H1 (cell line): ENCODE measurements around the gene MSANTD2. TPM values are rescaled to one million over a fixed set of nuclear protein-coding genes. Genes with fewer than 3 reads are reported as not detected.

ENCODE experiments used
- CTCF ChIA-PET: fragments of 300-600 bp; sonication (Branson Sonifier 250); formaldehyde crosslinking; loops from one replicate; lab custom pipeline; 2021; ENCODE audit not compliant: partially characterized antibody; lab: Charles Lee
- POLR2A ChIA-PET: fragments of 300-600 bp; sonication (Branson Sonifier 250); formaldehyde crosslinking; loops from one replicate; lab custom pipeline; 2021; ENCODE audit warnings: inconsistent platforms; ENCODE audit not compliant: partially characterized antibody; lab: Charles Lee
- DNase-seq, 2 experiments: peaks; one replicate each; pipeline versions ENCODE4 v3.0.0 to v3.0.0-alpha.2; 2010 to 2022; ENCODE audit warnings: low spot score in 2 of 2, low read depth in 1 of 2, mixed read lengths in 1 of 2
- FAIRE-seq: peaks from 2 replicates; lab custom pipeline; 2011; peaks lifted over from hg19 to GRCh38; lab: Jason Lieb, UNC
- H2AFZ ChIP-seq: 2 replicates; pipeline ENCODE4 v1.8.1; 2012; ENCODE audit warnings: low read length, inconsistent platforms
- H2AK5ac ChIP-seq: 2 replicates; pipeline ENCODE4 v1.6.1; 2013; ENCODE audit warnings: low read depth, low read length
- H2BK120ac ChIP-seq: replicated peaks from 2 replicates; pipeline ENCODE3; 2013; ENCODE audit warnings: low read depth, low read length, inconsistent platforms
- H2BK12ac ChIP-seq: 2 replicates; pipeline ENCODE4 v1.6.1; 2013; ENCODE audit warnings: low read depth, low read length
- H2BK15ac ChIP-seq: 2 replicates; pipeline ENCODE4 v1.6.1; 2013; ENCODE audit warnings: low read length
- H2BK20ac ChIP-seq: 2 replicates; pipeline ENCODE4 v1.6.1; 2013; ENCODE audit warnings: low read length
- H2BK5ac ChIP-seq: 2 replicates; pipeline ENCODE4 v1.6.1; 2013; ENCODE audit warnings: low read depth, low read length
- H3K14ac ChIP-seq: 2 replicates; pipeline ENCODE4 v1.6.1; 2013; ENCODE audit warnings: inconsistent platforms; ENCODE audit not compliant: insufficient read length
- H3K18ac ChIP-seq: 2 replicates; pipeline ENCODE4 v1.6.1; 2013; ENCODE audit warnings: low read length; ENCODE audit errors: extremely low read depth
- H3K23ac ChIP-seq: 2 replicates; pipeline ENCODE4 v1.6.1; 2013; ENCODE audit warnings: inconsistent platforms; ENCODE audit not compliant: insufficient read length
- H3K23me2 ChIP-seq: 2 replicates; pipeline ENCODE4 v1.6.1; 2013; ENCODE audit warnings: low read depth, low read length
- H3K27ac ChIP-seq: 2 replicates; pipeline ENCODE4 v1.6.1; 2011; ENCODE audit warnings: low read depth, low read length, inconsistent platforms
- H3K27me3 ChIP-seq, 4 experiments: replicated peaks in 1 of 4; 1 replicate in 1 of 4; 2 replicates in 3 of 4; pipeline versions ENCODE4 v1.6.1 to v1.8.1; 2011 to 2013; ENCODE audit warnings: low read length in 3 of 4, mild to moderate bottlenecking in 3 of 4, inconsistent platforms in 2 of 4, mixed read lengths in 2 of 4, moderate library complexity in 1 of 4; ENCODE audit not compliant: control insufficient read depth in 3 of 4, insufficient read depth in 3 of 4; ENCODE audit errors: extremely low read depth in 1 of 4
- H3K36me3 ChIP-seq, 4 experiments: 2 replicates each; pipeline versions ENCODE4 v1.6.1 to v1.8.1; 2011 to 2013; ENCODE audit warnings: mild to moderate bottlenecking in 4 of 4, low read length in 3 of 4, moderate library complexity in 2 of 4, control low read depth in 1 of 4, inconsistent platforms in 1 of 4; ENCODE audit not compliant: insufficient read depth in 4 of 4, control insufficient read depth in 2 of 4
- H3K4ac ChIP-seq: replicated peaks from 2 replicates; pipeline ENCODE3; 2013; ENCODE audit warnings: low read length, low read depth, mixed read lengths, inconsistent platforms; ENCODE audit not compliant: insufficient read length
- H3K4me1 ChIP-seq, 4 experiments: replicated peaks in 1 of 4; 1 replicate in 1 of 4; 2 replicates in 3 of 4; pipeline versions ENCODE4 v1.6.1 to v1.8.1; 2011 to 2013; ENCODE audit warnings: low read length in 3 of 4, inconsistent platforms in 2 of 4, mixed read lengths in 1 of 4; ENCODE audit not compliant: insufficient read depth in 4 of 4, control insufficient read depth in 3 of 4
- H3K4me2 ChIP-seq, 2 experiments: 2 replicates each; pipeline versions ENCODE4 v1.6.1 to v1.8.1; 2011 to 2013; ENCODE audit warnings: low read depth in 2 of 2, low read length in 2 of 2, control low read depth in 1 of 2, inconsistent platforms in 1 of 2, mild to moderate bottlenecking in 1 of 2; ENCODE audit not compliant: insufficient read depth in 1 of 2
- H3K4me3 ChIP-seq, 4 experiments: fragments of 200-600, 300-600 bp in 1 of 4; sonication (generic), shearing (Covaris generic), sonication (Bioruptor Twin) in 1 of 4; 2 replicates each; pipeline versions ENCODE4 v1.5.1 to v1.8.1; 2011 to 2016; ENCODE audit warnings: low read length in 4 of 4, low read depth in 3 of 4, control low read depth in 2 of 4, inconsistent platforms in 2 of 4, mild to moderate bottlenecking in 2 of 4, mixed read lengths in 1 of 4, moderate library complexity in 1 of 4; ENCODE audit not compliant: insufficient read depth in 2 of 4; ENCODE audit errors: extremely low read depth in 1 of 4
- H3K56ac ChIP-seq: replicated peaks from 2 replicates; pipeline ENCODE3; 2013; ENCODE audit warnings: low read depth, mild to moderate bottlenecking, mixed read lengths, low read length, inconsistent platforms; ENCODE audit not compliant: insufficient read length
- H3K79me1 ChIP-seq: 2 replicates; pipeline ENCODE4 v1.6.1; 2013; ENCODE audit warnings: low read depth, low read length, control low read depth
- H3K79me2 ChIP-seq, 2 experiments: 2 replicates each; pipeline versions ENCODE4 v1.6.1 to v1.8.1; 2012 to 2013; ENCODE audit warnings: low read length in 2 of 2, mild to moderate bottlenecking in 2 of 2, inconsistent platforms in 1 of 2; ENCODE audit not compliant: insufficient read depth in 2 of 2, control insufficient read depth in 1 of 2
- H3K9ac ChIP-seq, 4 experiments: replicated peaks in 1 of 4; 1 replicate in 1 of 4; 2 replicates in 3 of 4; pipeline versions ENCODE4 v1.6.1 to v1.8.1; 2011 to 2013; ENCODE audit warnings: low read depth in 3 of 4, low read length in 3 of 4, control low read depth in 2 of 4, mild to moderate bottlenecking in 2 of 4, moderate library complexity in 2 of 4, inconsistent platforms in 1 of 4; ENCODE audit errors: extremely low read depth in 1 of 4
- H3K9me3 ChIP-seq, 2 experiments: 2 replicates each; pipeline versions ENCODE4 v1.6.1 to v1.8.1; 2012 to 2013; ENCODE audit warnings: mild to moderate bottlenecking in 2 of 2, moderate library complexity in 2 of 2, control low read depth in 1 of 2, inconsistent platforms in 1 of 2, low read depth in 1 of 2, low read length in 1 of 2, mixed read lengths in 1 of 2; ENCODE audit not compliant: insufficient read depth in 2 of 2
- H4K20me1 ChIP-seq, 2 experiments: replicated peaks in 1 of 2; 2 replicates each; pipeline versions ENCODE3 to v1.8.1; 2011 to 2013; ENCODE audit warnings: inconsistent platforms in 2 of 2, low read length in 2 of 2, mild to moderate bottlenecking in 1 of 2; ENCODE audit not compliant: insufficient read depth in 2 of 2, control insufficient read depth in 1 of 2
- H4K5ac ChIP-seq: 2 replicates; pipeline ENCODE4 v1.6.1; 2013; ENCODE audit warnings: low read length, low read depth, mixed read lengths, inconsistent platforms; ENCODE audit not compliant: insufficient read length
- H4K8ac ChIP-seq: 2 replicates; pipeline ENCODE4 v1.8.0; 2013; ENCODE audit warnings: mild to moderate bottlenecking, moderate library complexity, low read length, inconsistent platforms; ENCODE audit not compliant: insufficient read depth; ENCODE audit errors: extremely low read depth
- H4K91ac ChIP-seq: replicated peaks from 2 replicates; pipeline ENCODE3; 2013; ENCODE audit warnings: low read length, mixed read lengths, inconsistent platforms; ENCODE audit not compliant: insufficient read length
- ASH2L ChIP-seq: fragments of 200-600, 300-600 bp; sonication (generic); IDR thresholded peaks from one replicate; pipeline ENCODE4 v1.7.1; 2017; ENCODE audit warnings: low read length
- BACH1 ChIP-seq: IDR thresholded peaks from 2 replicates; pipeline ENCODE4 v1.6.1; 2012; ENCODE audit warnings: low read length, improper control_type of control experiment
- CTCF ChIP-seq, 3 experiments: IDR thresholded peaks; 1 replicate in 2 of 3; 2 replicates in 1 of 3; pipeline versions ENCODE4 v1.5.1 to v1.6.1; 2011; ENCODE audit warnings: low read length in 3 of 3, mild to moderate bottlenecking in 3 of 3, inconsistent platforms in 2 of 3, low read depth in 1 of 3, moderate library complexity in 1 of 3; ENCODE audit not compliant: insufficient read depth in 1 of 3; ENCODE audit errors: control extremely low read depth in 1 of 3
- EGR1 ChIP-seq: IDR thresholded peaks from 2 replicates; pipeline ENCODE4 v1.6.1; 2011; ENCODE audit warnings: low read depth, low read length, borderline replicate concordance
- HDAC6 ChIP-seq: IDR thresholded peaks from one replicate; pipeline ENCODE4 v1.7.1; 2012; ENCODE audit warnings: low read depth, mild to moderate bottlenecking, inconsistent platforms, low read length, moderate library complexity
- MAX ChIP-seq: IDR thresholded peaks from 2 replicates; pipeline ENCODE4 v1.6.1; 2012; ENCODE audit warnings: inconsistent platforms
- RBBP5 ChIP-seq: IDR thresholded peaks from 2 replicates; pipeline ENCODE4 v1.7.1; 2012; ENCODE audit warnings: low read depth, mild to moderate bottlenecking, inconsistent platforms, low read length, moderate library complexity, borderline replicate concordance
- SIRT6 ChIP-seq: IDR thresholded peaks from one replicate; pipeline ENCODE4 v1.7.1; 2012; ENCODE audit warnings: low read length, inconsistent platforms
- SRF ChIP-seq: IDR thresholded peaks from 2 replicates; pipeline ENCODE4 v1.6.1; 2011; ENCODE audit warnings: mild to moderate bottlenecking, low read depth, low read length, moderate library complexity
- TAF1 ChIP-seq: IDR thresholded peaks from 2 replicates; pipeline ENCODE4 v1.6.1; 2011; ENCODE audit warnings: mild to moderate bottlenecking, low read depth, low read length
- WGBS, 2 experiments: shearing (Covaris generic) in 1 of 2; methylation state at CpG; one replicate each; pipeline versions ENCODE4 v1.1.6 to v1.1.7; 2013 to 2015; ENCODE audit warnings: low lambda C conversion rate in 2 of 2, mixed read lengths in 2 of 2, inconsistent platforms in 1 of 2, low coverage in 1 of 2, missing lambda C conversion rate in 1 of 2; ENCODE audit not compliant: insufficient replicate concordance in 2 of 2, insufficient coverage in 1 of 2, insufficient read length in 1 of 2; ENCODE audit errors: extremely low coverage in 1 of 2, missing lambda C conversion rate in 1 of 2; 5-methylcytosine and 5-hydroxymethylcytosine counted together
- polyA plus RNA-seq, 7 experiments: library from polyadenylated mRNA; depleted of rRNA in 3 of 7; stranded (reverse) in 5 of 7; unstranded in 2 of 7; fragments of >200 nt in 5 of 7; fragments of 200-250 nt in 2 of 7; gene quantifications; 1 replicate in 5 of 7; 2 replicates in 1 of 7; 4 replicates in 1 of 7; pipeline versions ENCODE4 v1.2.1 to v1.2.3, GENCODE V29; 2011 to 2013; ENCODE audit warnings: missing spikeins in 2 of 7, mixed read lengths in 2 of 7
- total RNA-seq: library from RNA; stranded (reverse); fragmentation: NEBNext Ultra II Directional; extraction: Animal tissue kit (Norgen Biotek cat#: 25700); gene quantifications from 2 replicates; pipeline ENCODE4 v1.2.1, GENCODE V29; 2021

Gene MSANTD2
- total and polyA plus RNA-seq, 2 of the 8 experiments (the other 6 are each of a cell fraction or from before 2014, with no cell fraction given) = 8.2 to 15.9 TPM

GRCh38 chr11:124821995-124822730, 22.0 kb upstream of the MSANTD2 start:
- H2AFZ ChIP-seq = no peak overlapping the region
- H3K4me2 ChIP-seq = no peak overlapping the region
- no peak for FAIRE-seq
- ChIA-PET POLR2A (interaction anchor here (1.6 kb wide), 1 partner anchor 22 kb away, joined by 4 read pairs; the partner anchor contains the start of gene MSANTD2), CTCF (interaction anchor here (0.6 to 3.8 kb wide), 3 partner anchors 15 to 102 kb away, joined by 3 to 21 read pairs (median 3); no protein-coding TSS in a partner anchor)
- no peak overlapping the region for H3K14ac ChIP-seq
- H3K9ac ChIP-seq = no peak overlapping the region
- H2BK20ac ChIP-seq = no peak overlapping the region
- H4K5ac ChIP-seq = no peak overlapping the region
- H3K79me1 ChIP-seq = no peaks in the 10 kb centered on the region
- H2BK120ac ChIP-seq = no peak overlapping the region
- H2AK5ac ChIP-seq = no peak overlapping the region
- peaks cover 0 to 2% (median 0%) of the 10 kb centered on the region in 4 experiments; a peak in 1 of 7 replicates for H3K4me1 ChIP-seq
- no peaks in the 10 kb centered on the region for H3K23me2 ChIP-seq
- H3K27ac ChIP-seq = no peak overlapping the region
- DNase-seq = no peak
- no peaks in the 10 kb centered on the region for H4K20me1 ChIP-seq
- H2BK5ac ChIP-seq = no peak overlapping the region
- H4K91ac ChIP-seq = no peak overlapping the region
- no peaks in the 10 kb centered on the region for H3K36me3 ChIP-seq
- no peak overlapping the region for H3K4me3 ChIP-seq
- H3K56ac ChIP-seq = no peak overlapping the region
- H3K9me3 ChIP-seq = no peaks in the 10 kb centered on the region
- H2BK12ac ChIP-seq = no peak overlapping the region
- H4K8ac ChIP-seq = no peak overlapping the region
- H3K4ac ChIP-seq = no peak overlapping the region
- H3K27me3 ChIP-seq = no peaks in the 10 kb centered on the region; a peak in 2 of 7 replicates
- H3K23ac ChIP-seq = no peak overlapping the region
- 80% methylated on average over 6 of the region's 6 CpGs; no CpG with 5 or more reads in 1 of the 2 experiments for WGBS, 2 experiments
- H3K79me2 ChIP-seq = no peaks in the 10 kb centered on the region
- no peak overlapping the region for H2BK15ac ChIP-seq
- no peak overlapping the region for H3K18ac ChIP-seq
- TF ChIP-seq SIRT6 (no peak), SRF (no peak), MAX (no peak), EGR1 (no peak), RBBP5 (no peak), HDAC6 (no peak), TAF1 (no peak), CTCF (IDR thresholded peaks at IDR 0.05; ENCODE audit: control extremely low read depth in 1 of 3, insufficient read depth in 1 of 3, low read depth in 1 of 3, low read length in 3 of 3) (no peak), ASH2L (no peak), BACH1 (no peak)
